Astrocyte (in vitro differentiated cells and primary cell): Measurements from ENCODE around the gene ZMYND11. TPM values are rescaled to one million over a fixed set of nuclear protein-coding genes. Genes with fewer than 3 reads are reported as not detected.

Source experiments
- DNase-seq: peaks from one replicate; pipeline ENCODE4 v3.0.0-alpha.2; 2010; ENCODE audit warnings: low read depth
- FAIRE-seq: peaks from 2 replicates; lab custom pipeline; 2011; peaks lifted over from hg19 to GRCh38; lab: Jason Lieb, UNC
- H2AFZ ChIP-seq: 2 replicates; pipeline ENCODE4 v1.6.0; 2012; ENCODE audit warnings: low read depth, low read length, inconsistent platforms
- H3K27ac ChIP-seq: 2 replicates; pipeline ENCODE4 v1.5.1; 2011; ENCODE audit warnings: low read depth, low read length, inconsistent platforms
- H3K27me3 ChIP-seq: 2 replicates; pipeline ENCODE4 v1.6.0; 2011; ENCODE audit warnings: low read length, inconsistent platforms; ENCODE audit not compliant: insufficient read depth
- H3K36me3 ChIP-seq: 2 replicates; pipeline ENCODE4 v1.5.1; 2011; ENCODE audit warnings: low read length, inconsistent platforms; ENCODE audit not compliant: insufficient read depth
- H3K4me1 ChIP-seq: 2 replicates; pipeline ENCODE4 v1.5.1; 2011; ENCODE audit warnings: low read length, inconsistent platforms; ENCODE audit not compliant: insufficient read depth
- H3K4me2 ChIP-seq: 2 replicates; pipeline ENCODE4 v1.6.0; 2012; ENCODE audit warnings: low read length, inconsistent platforms
- H3K4me3 ChIP-seq: 2 replicates; pipeline ENCODE4 v1.5.1; 2011; ENCODE audit warnings: low read depth, mild to moderate bottlenecking, low read length, inconsistent platforms; ENCODE audit not compliant: insufficient read depth
- H3K79me2 ChIP-seq: 2 replicates; pipeline ENCODE4 v1.6.0; 2012; ENCODE audit warnings: mild to moderate bottlenecking, low read length, inconsistent platforms; ENCODE audit not compliant: insufficient read depth
- H3K9ac ChIP-seq: 2 replicates; pipeline ENCODE4 v1.6.0; 2012; ENCODE audit warnings: mild to moderate bottlenecking, low read length, inconsistent platforms
- H3K9me3 ChIP-seq: 2 replicates; pipeline ENCODE4 v1.5.1; 2012; ENCODE audit warnings: low read depth, mild to moderate bottlenecking, low read length, inconsistent platforms; ENCODE audit not compliant: insufficient read depth
- H4K20me1 ChIP-seq: 2 replicates; pipeline ENCODE4 v1.6.0; 2012; ENCODE audit warnings: low read length, inconsistent platforms; ENCODE audit not compliant: insufficient read depth
- H3K27ac Mint-ChIP-seq: one replicate; pipeline ENCODE4 v1.8.0; 2021; ENCODE audit warnings: mild to moderate bottlenecking, mixed read lengths; ENCODE audit not compliant: unreplicated experiment
- H3K27me3 Mint-ChIP-seq: one replicate; pipeline ENCODE4 v1.8.0; 2021; ENCODE audit warnings: low read depth, mixed read lengths; ENCODE audit not compliant: unreplicated experiment
- H3K36me3 Mint-ChIP-seq: one replicate; pipeline ENCODE4 v1.8.0; 2021; ENCODE audit warnings: low read depth, mixed read lengths; ENCODE audit not compliant: unreplicated experiment
- H3K4me1 Mint-ChIP-seq: one replicate; pipeline ENCODE4 v1.8.0; 2021; ENCODE audit warnings: low read depth, mixed read lengths; ENCODE audit not compliant: unreplicated experiment
- H3K4me3 Mint-ChIP-seq: one replicate; pipeline ENCODE4 v1.8.0; 2021; ENCODE audit warnings: mild to moderate bottlenecking, moderate library complexity, mixed read lengths; ENCODE audit not compliant: unreplicated experiment
- H3K9me3 Mint-ChIP-seq: one replicate; pipeline ENCODE4 v1.8.0; 2021; ENCODE audit warnings: mild to moderate bottlenecking, mixed read lengths; ENCODE audit not compliant: unreplicated experiment
- EZH2 ChIP-seq: IDR thresholded peaks from 2 replicates; pipeline ENCODE4 v1.6.1; 2012; ENCODE audit warnings: mild to moderate bottlenecking, low read length, inconsistent platforms; ENCODE audit not compliant: insufficient read depth
- total RNA-seq: library from RNA; stranded (reverse); gene quantifications from 2 replicates; pipeline ENCODE4 v1.2.1, GENCODE V29; 2021
- TF ChIP-seq, protein P1 (sequence below): IDR thresholded peaks from 2 replicates; pipeline ENCODE4 v1.5.1; 2011; ENCODE audit warnings: low read depth, mild to moderate bottlenecking, inconsistent platforms, low read length, moderate library complexity; ENCODE audit not compliant: insufficient read depth

The ZMYND11 gene
- total RNA-seq, 1 donor from 2014 or later, result 37.9 TPM

DNA sequence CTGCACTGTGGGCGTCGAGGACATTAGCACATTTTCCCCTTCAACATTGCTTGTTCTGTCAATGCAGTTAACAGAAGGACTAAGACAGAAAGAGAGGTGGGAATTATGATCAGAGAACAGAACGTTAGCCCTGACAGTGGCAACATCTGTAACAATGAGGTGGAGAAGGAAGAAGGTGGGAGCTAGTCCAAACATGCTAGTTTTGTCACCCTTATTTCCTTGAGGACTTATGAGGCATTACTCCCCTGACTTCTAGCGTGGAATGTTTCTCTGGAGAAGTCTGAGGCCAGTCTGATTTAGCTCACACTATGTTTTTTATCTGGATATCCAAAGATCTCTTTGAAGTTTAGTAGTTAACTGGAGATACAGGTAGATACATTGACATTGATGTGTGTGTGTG lies 73.4 kb downstream of the ZMYND11 start:
- Mint-ChIP-seq H3K4me1 (no peaks in the 10 kb centered on the region), H3K4me3 (no peak overlapping the region), H3K9me3 (no peaks in the 10 kb centered on the region), H3K27me3 (no peaks in the 10 kb centered on the region), H3K36me3 (no peaks in the 10 kb centered on the region), H3K27ac (no peak overlapping the region)
- DNase-seq (no peak), FAIRE-seq (no peak)
- H3K27me3 ChIP-seq, result no peaks in the 10 kb centered on the region
- H2AFZ ChIP-seq, result no peak overlapping the region
- no peak overlapping the region for H3K9ac ChIP-seq
- H4K20me1 ChIP-seq, result peaks cover 4% of the 10 kb centered on the region
- peaks cover 19% of the 10 kb centered on the region for H3K79me2 ChIP-seq
- H3K4me2 ChIP-seq, result no peak overlapping the region
- H3K9me3 ChIP-seq, result no peaks in the 10 kb centered on the region
- no peak for TF ChIP-seq EZH2
- TF ChIP-seq, protein P1, sequence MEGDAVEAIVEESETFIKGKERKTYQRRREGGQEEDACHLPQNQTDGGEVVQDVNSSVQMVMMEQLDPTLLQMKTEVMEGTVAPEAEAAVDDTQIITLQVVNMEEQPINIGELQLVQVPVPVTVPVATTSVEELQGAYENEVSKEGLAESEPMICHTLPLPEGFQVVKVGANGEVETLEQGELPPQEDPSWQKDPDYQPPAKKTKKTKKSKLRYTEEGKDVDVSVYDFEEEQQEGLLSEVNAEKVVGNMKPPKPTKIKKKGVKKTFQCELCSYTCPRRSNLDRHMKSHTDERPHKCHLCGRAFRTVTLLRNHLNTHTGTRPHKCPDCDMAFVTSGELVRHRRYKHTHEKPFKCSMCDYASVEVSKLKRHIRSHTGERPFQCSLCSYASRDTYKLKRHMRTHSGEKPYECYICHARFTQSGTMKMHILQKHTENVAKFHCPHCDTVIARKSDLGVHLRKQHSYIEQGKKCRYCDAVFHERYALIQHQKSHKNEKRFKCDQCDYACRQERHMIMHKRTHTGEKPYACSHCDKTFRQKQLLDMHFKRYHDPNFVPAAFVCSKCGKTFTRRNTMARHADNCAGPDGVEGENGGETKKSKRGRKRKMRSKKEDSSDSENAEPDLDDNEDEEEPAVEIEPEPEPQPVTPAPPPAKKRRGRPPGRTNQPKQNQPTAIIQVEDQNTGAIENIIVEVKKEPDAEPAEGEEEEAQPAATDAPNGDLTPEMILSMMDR, result no peak
- H3K4me1 ChIP-seq, result no peaks in the 10 kb centered on the region
- no peak overlapping the region for H3K27ac ChIP-seq
- H3K4me3 ChIP-seq, result no peak overlapping the region
- no peaks in the 10 kb centered on the region for H3K36me3 ChIP-seq

DNA sequence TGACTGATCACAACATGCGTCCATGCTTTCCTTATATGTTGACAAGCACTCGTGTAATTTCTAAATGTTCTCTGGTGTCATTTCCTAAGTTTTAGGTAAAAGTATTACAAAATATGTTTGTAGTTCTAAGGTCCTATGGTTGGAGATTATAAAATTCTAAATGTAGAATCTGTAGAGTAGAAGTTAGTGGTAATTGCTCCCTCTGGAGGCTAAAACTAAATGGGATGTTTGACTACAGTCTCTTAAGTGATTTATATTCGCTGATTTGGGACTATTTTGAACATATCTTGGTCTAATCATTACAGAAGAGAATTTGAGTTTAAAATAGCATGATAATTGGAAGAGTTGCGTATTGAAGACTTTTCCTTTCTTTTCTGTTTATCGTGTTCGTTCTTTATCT lies 74.1 kb downstream of the ZMYND11 start:
- FAIRE-seq (no peak), DNase-seq (no peak)
- no peak for TF ChIP-seq EZH2
- TF ChIP-seq, protein P1, result peak; percentile 31
- no peak overlapping the region for H3K9ac ChIP-seq
- no peaks in the 10 kb centered on the region for H3K36me3 Mint-ChIP-seq
- H3K9me3 ChIP-seq, result no peaks in the 10 kb centered on the region
- H3K27ac ChIP-seq, result no peak overlapping the region
- H3K27me3 Mint-ChIP-seq, result no peaks in the 10 kb centered on the region
- no peaks in the 10 kb centered on the region for H3K36me3 ChIP-seq
- H3K4me3 ChIP-seq, result no peak overlapping the region
- no peaks in the 10 kb centered on the region for H3K9me3 Mint-ChIP-seq
- no peaks in the 10 kb centered on the region for H3K27me3 ChIP-seq
- H3K4me2 ChIP-seq, result no peak overlapping the region
- H3K4me3 Mint-ChIP-seq, result no peak overlapping the region
- no peak overlapping the region for H3K27ac Mint-ChIP-seq
- H4K20me1 ChIP-seq, result peaks cover 4% of the 10 kb centered on the region
- H3K79me2 ChIP-seq, result peaks cover 16% of the 10 kb centered on the region
- no peak overlapping the region for H2AFZ ChIP-seq
- H3K4me1 ChIP-seq, result no peaks in the 10 kb centered on the region
- no peaks in the 10 kb centered on the region for H3K4me1 Mint-ChIP-seq

DNA sequence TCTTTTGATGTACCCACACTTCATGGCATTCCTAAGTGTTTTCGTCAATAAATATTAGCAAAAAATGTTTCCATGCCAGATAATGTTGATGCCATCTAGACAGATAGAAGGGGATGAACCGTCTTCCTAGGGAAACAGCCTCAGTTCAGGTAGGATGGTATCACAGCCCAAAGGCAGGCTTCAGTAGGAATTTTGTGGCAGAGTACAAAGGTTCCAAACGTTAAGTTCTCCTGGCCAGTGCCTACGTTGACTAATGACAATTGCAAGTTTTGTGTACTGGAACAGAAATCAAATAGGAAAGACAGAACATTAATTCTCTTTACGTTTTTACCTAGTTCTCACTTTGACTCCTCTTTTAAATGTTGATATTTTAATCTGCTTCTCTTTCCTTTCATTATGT lies 75.0 kb downstream of the ZMYND11 start:
- Histone ChIP-seq H3K9me3 (no peaks in the 10 kb centered on the region), H3K27me3 (no peaks in the 10 kb centered on the region), H3K9ac (no peak overlapping the region), H4K20me1 (peaks cover 4% of the 10 kb centered on the region), H3K4me1 (no peaks in the 10 kb centered on the region), H2AFZ (no peak overlapping the region), H3K79me2 (peaks cover 11% of the 10 kb centered on the region), H3K36me3 (no peaks in the 10 kb centered on the region), H3K4me2 (no peak overlapping the region), H3K27ac (no peak overlapping the region), H3K4me3 (no peak overlapping the region)
- H3K4me1 Mint-ChIP-seq, result no peaks in the 10 kb centered on the region
- H3K4me3 Mint-ChIP-seq, result no peak overlapping the region
- H3K27ac Mint-ChIP-seq, result no peak overlapping the region
- FAIRE-seq (no peak), DNase-seq (no peak)
- TF ChIP-seq EZH2, result no peak
- TF ChIP-seq, protein P1, result no peak
- H3K27me3 Mint-ChIP-seq, result no peaks in the 10 kb centered on the region
- H3K9me3 Mint-ChIP-seq, result no peaks in the 10 kb centered on the region
- H3K36me3 Mint-ChIP-seq, result no peaks in the 10 kb centered on the region
